Subcutaneous adipose tissue (tissue), 4 donors: ENCODE measurements around the gene PTBP1. TPM values are rescaled to one million over a fixed set of nuclear protein-coding genes. Genes with fewer than 3 reads are reported as not detected.

Source experiments
- total RNA-seq, 4 donors: library from RNA; depleted of rRNA; stranded (reverse); fragments of >200 nt; gene quantifications; one replicate each; pipeline ENCODE4 v1.1.0, GENCODE V29; 2016
- TF ChIP-seq, protein P1 (sequence below): fragments of 450-650 bp; IDR thresholded peaks from one replicate; pipeline ENCODE4 v1.5.1; 2016; ENCODE audit warnings: low read depth, mild to moderate bottlenecking, control low read depth, antibody characterized with exemption, moderate library complexity

PTBP1 gene
- total RNA-seq, 4 donors from 2014 or later: 77.5 to 108 (median 87.8) TPM

DNA sequence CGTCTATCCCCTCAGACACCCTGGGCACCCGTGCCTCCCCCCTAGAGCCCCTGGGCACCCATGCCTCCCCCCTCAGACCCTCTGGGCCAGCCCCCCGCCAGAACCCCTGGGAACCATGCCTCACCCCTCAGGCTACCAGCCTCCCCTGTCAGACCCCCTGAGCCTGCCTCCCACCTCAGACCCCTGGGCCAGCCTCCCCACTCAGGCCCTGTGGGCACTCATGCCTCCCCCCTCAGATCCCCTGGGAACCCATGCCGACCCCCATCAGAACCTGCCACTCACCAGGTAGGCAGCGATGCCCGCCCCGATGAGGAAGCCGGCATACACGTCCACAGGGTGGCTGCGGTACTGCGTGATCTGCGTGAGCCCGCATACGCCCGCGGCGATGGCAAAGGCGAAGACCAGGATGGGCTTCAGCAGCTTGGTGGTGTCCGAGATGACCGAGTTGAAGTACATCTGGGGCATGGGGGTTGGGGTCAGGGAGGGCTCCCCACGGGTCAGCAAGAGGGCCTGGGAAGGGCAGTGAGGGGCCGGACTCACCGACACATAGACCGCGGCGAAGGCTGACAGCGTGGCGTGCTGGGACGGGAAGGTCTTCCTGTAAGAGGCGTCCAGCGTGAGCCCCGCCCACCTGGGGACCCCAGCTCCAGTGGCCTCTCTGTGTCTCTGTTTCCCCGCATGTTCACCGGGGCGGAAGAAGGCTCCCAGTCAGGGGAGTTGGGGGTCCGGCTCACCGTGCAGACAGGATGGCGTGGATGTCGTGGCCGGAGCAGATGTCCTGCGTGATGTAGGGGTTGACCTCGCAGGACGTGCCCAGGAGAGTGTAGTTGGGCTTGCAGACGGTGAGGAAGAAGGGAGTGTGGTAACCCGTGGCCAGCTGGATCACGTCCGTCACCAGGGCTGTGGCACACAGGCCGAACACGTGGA lies 17.2 kb downstream of the PTBP1 start:
- TF ChIP-seq, protein P1, sequence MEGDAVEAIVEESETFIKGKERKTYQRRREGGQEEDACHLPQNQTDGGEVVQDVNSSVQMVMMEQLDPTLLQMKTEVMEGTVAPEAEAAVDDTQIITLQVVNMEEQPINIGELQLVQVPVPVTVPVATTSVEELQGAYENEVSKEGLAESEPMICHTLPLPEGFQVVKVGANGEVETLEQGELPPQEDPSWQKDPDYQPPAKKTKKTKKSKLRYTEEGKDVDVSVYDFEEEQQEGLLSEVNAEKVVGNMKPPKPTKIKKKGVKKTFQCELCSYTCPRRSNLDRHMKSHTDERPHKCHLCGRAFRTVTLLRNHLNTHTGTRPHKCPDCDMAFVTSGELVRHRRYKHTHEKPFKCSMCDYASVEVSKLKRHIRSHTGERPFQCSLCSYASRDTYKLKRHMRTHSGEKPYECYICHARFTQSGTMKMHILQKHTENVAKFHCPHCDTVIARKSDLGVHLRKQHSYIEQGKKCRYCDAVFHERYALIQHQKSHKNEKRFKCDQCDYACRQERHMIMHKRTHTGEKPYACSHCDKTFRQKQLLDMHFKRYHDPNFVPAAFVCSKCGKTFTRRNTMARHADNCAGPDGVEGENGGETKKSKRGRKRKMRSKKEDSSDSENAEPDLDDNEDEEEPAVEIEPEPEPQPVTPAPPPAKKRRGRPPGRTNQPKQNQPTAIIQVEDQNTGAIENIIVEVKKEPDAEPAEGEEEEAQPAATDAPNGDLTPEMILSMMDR: no peak

DNA sequence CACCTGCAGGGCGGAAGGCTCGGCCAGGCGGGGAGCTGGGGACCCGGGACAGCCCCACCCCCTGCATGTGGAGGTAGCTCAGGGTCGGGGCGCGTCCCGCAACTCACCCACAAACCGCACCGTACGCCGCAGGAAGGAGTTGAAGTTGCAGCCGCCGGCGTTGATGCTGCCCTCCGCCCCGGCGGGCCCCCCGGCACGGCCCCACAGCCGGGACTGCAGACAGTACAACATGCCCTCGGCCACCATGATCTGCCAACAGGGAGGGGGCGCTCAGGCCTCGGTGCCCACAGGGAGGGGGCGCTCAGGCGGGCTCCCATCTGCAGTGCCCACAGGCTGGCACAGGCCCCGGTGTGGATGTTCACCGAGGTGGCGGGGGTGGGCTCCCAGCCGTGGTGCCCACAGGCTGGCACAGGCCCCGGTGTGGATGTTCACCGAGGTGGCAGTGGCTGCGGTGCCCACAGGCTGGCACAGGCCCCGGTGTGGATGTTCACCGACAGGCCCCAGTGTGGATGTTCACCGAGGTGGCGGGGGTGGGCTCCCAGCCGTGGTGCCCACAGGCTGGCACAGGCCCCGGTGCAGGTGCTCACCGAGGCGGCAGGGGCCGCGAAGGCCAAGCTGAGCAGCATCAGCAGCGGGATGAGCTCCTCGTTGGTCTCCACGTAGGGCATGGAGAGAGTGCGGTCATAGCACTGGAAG lies 18.0 kb downstream of the PTBP1 start:
- TF ChIP-seq, protein P1: no peak

DNA sequence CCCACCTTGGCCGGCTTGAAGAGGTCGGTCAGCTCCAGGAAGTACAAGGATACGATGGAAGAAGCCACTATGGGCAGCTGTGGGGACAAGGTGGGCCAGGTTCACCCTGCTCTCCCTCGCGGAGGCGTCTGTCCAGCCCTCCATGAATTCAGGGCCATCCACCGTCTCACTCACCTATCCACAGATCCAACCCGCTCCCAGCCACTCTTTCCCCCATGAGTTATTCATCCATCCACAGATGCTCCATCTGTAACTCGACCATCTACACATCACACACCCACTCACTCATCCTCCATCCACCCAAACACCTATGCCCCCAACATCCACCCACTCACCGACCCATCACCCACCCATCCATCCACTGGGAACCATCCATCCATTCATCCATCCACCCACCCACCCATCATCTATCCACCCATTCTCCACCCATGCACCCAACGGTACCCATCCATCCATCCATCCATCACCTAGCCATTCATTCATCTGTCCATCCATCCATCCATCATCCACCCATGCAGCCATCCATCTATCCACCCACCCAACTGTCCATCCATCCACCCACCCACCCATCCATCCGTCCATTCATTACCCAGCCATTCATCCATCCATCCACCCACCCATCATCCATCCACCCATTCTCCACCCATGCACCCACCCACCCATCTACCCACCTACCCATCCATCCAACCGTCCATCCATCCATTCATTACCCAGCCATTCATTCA lies 18.7 kb downstream of the PTBP1 start:
- TF ChIP-seq, protein P1: no peak

DNA sequence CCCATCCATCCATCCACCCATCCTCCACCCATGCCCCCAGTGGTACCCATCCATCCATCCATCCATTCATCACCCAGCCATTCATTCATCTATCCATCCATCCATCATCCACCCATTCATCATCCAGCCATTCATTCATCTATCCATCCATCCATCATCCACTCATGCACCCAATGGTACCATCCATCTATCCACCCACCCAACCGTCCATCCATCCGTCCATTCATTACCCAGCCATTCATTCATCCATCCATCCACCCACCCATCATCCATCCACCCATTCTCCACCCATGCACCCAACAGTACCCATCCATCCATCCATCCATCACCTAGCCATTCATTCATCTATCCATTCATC lies 19.2 kb downstream of the PTBP1 start:
- TF ChIP-seq, protein P1: no peak

DNA sequence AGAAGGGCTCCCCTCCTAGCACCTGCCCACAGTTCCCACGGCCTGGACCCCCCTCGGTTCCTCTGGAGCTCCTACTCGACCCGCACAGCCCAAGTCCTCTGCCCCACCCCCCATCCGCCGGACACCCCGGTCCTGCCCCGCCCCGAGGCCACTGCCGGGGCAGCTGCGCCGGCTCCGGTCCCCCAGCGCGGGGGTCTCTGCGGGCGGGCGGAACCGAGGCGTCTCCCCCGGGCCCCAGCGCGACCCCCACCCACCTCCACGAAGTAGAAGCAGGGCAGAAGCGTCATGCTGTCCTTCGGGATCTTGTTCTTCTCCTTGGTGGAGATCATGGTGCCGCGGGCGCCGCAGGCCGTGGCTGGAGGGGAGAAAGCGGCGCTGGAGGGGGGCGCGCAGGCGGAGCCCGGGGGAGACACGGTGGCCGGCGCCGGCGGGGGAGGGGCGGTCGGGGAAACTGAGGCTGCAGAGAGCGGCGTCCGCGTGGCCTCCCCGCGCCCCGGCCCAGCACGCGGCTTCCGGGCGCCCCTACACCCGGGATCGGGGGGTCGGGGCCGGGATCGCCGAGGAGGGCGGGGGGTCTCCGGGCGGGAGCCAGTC lies 24.1 kb downstream of the PTBP1 start:
- TF ChIP-seq, protein P1: no peak

DNA sequence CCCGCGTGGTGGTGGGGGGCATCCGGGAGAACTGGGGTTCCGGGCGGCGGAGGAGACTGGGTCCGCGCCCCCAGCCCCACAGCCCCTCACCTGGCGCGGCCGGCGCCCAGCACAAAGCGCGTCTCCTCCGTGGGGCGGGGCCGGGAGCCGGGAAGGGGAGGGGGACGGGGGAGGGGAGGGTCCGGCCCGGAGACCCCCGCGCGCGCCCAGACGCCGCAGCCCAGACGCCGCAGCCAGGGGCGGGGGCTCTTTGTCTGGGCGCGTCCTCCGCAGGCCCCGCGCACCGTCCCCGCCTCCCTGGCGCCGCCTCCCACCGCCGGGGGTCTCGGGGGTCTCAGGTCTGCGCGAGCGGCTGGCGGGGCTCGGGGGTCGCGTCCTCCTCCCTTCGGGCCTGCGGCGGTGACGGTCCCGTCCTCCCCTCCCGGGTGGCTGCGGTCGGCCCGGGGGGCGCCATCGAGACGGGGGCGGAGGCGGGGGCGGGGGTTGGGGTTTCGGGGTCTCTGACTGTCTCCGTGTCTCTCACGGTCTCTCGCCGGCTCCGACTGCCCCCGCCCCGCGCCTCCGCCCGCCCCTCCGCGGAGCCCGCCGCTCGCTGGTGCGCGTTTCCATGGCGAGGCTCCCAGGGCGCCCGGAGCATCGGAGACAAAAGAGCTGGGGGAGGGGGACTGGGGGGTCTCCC lies 24.7 kb downstream of the PTBP1 start, which contains the start of gene PLPPR3:
PLPPR3 (minus strand) TSS at position 131 of the 679 bp plus-strand sequence. CDS start 396 bp downstream, outside the sequence.
- TF ChIP-seq, protein P1: no peak
